GM19372 (cell line): Measurements from ENCODE around the gene SSMEM1.
"Not testable (repeated sequence)": the region's sequence is repeated elsewhere in the genome, so short reads cannot be mapped to it uniquely, and the experiment has no call there.

Experiments used
- ATAC-seq: cut with Tn5 transposase; IDR thresholded peaks from one replicate; pipeline ENCODE4 v1.9.1; 2021; ENCODE audit warnings: mild to moderate bottlenecking, low read depth, moderate library complexity; ENCODE audit not compliant: unreplicated experiment

The SSMEM1 gene, protein sequence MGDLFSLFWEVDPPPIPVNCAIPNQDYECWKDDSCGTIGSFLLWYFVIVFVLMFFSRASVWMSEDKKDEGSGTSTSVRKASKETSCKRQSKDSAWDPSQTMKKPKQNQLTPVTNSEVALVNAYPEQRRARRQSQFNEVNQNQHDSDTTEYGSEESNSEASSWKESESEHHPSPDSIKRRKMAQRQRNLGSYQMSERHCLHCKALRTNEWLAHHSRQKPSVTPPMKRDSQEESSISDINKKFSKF

GRCh38 chr7:130207642-130208041 lies at the start of gene SSMEM1:
Gene SSMEM1 (plus strand): TSS chr7:130207860. CDS start chr7:130207911, 51 bp downstream.
- no peak for ATAC-seq

DNA sequence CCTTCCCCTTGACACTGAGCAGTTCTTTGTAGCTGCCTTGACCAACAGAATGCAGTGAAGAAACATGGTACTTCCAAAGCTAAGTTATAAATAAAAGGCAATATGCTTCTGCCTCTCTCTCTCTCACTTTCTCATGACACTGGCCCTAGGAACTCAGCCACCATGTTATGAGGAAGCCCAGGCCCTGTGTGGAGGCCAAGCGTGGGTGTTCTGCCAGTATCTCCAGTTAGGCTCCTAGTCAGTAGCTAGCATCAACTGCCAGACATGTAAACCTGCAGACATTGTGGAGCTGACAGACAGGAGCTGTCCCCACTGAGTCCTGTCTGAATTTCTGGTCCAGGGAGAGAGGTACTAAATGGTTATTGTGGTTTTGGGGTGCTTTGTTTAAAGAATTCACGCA lies 47.6 kb upstream of the SSMEM1 start:
- ATAC-seq, result no peak

DNA sequence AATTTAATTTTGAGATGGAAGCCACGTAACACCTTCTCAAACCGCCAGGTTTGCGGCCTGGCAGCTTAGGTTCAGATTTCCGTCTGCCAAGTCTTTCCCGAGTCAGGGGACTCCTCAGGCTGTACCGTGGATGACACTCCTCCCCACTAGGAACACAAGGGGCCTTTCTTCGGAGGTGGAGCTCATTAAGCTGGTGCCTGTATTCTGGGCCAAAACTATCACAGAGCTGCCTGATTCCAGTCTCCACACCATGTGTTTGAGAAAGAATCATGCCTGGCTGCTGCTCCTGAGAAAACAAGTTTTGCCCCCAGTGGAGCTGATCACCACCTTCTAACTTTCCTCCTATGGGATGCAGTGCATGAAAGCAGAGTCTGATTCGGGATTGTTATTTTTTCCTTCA lies 47.2 kb upstream of the SSMEM1 start:
- no peak for ATAC-seq

GRCh38 chr7:130162196-130162595 lies 45.5 kb upstream of the SSMEM1 start:
- no peak for ATAC-seq

GRCh38 chr7:130174237-130174959 lies 33.3 kb upstream of the SSMEM1 start:
- no peak for ATAC-seq

DNA sequence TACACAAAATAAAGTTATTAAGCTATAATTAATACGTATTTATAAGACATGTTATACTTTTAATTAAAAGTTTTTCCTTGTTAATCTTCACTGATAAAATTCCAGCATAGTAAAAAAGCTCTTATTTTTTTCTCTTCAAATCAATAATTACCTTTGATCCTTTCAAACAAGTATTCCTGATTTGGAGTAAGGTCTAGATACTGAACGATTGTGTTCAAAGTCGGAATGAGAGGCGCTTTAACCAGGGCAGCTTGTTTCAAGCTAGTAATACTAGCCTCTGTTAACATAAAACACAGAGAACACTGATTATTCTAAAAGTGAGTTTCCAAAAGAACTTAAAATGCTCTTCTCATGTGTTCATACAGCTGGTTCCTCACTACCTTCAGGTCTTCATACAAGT lies 29.4 kb upstream of the SSMEM1 start:
- ATAC-seq, result no peak

- no peak for ATAC-seq
These were observed 28.0 kb upstream of the SSMEM1 start for GRCh38 chr7:130179631-130180030.

DNA sequence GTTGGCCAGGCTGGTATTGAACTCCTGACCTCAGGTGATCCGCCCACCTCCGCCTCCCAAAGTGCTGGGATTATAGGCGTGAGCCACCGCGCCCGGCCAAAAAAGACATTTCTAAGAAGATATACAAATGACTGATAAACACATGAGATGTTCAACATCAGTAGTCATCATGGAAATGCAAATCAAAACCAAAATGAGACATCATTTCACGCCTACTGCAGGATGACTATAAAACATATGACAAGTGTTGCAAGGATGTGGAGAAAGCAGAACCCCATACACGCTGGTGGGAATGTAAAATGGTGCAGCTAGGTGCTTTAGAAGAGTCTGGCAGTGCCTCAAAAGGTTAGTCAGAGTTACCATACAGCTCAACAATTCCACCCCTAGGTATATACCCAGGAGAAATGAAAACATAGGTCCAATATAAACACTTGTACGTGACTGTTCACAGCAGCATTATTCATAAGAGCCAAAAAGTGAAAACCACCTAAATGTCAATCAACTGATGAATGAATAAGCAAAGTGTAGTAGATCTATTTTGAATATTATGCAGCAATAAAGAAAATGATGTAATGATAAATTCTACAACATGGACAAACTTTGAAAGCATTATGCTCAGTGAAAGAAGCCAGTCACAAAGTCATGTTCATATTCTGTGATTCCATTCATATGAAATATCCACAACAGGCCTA lies 26.9 kb upstream of the SSMEM1 start:
- no peak for ATAC-seq

- ATAC-seq, result no peak
These were observed 26.4 kb upstream of the SSMEM1 start for GRCh38 chr7:130181263-130181605.

DNA sequence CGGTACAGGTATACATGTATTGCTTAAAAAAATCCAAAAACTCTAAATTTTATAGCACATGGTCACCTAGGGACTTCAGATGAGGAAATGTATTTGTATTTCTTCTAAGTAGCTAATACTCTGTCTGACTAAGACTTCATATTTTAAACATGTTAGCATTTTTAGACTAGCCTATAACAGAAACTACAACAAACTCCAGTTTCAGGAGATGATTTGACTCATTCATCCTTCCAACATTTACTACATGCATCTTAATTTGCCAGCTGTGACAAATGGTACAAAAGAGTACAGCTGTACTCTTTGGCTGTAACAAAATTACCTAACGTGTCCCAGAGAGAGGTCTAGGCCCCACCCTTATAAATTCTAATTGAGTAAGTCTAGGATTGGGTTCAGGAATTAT lies 24.7 kb upstream of the SSMEM1 start:
- no peak for ATAC-seq

- ATAC-seq, result not testable (repeated sequence)
These were observed 23.3 kb upstream of the SSMEM1 start for GRCh38 chr7:130184349-130184748.

DNA sequence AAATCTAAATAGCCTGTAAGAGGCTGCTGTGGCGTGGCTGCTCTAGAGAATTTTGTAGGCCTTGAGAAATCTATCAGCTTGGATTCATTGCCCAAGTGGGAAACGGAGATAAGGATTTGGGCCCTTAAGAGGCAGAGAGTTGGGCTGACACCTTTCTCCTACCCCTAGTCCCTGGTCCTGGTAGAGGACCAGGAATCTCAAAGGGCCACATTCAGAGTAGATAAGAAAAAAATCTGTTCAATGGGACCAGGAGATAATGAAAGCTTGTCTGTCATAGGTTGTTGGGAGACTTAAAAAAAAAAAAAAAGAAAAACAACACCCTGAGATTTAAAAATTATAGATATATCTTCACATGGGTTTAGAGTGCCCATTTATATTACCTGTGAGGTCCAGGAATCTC lies 20.3 kb upstream of the SSMEM1 start:
- no peak for ATAC-seq

- ATAC-seq, result no peak
These were observed 18.3 kb upstream of the SSMEM1 start for GRCh38 chr7:130189343-130189742.

DNA sequence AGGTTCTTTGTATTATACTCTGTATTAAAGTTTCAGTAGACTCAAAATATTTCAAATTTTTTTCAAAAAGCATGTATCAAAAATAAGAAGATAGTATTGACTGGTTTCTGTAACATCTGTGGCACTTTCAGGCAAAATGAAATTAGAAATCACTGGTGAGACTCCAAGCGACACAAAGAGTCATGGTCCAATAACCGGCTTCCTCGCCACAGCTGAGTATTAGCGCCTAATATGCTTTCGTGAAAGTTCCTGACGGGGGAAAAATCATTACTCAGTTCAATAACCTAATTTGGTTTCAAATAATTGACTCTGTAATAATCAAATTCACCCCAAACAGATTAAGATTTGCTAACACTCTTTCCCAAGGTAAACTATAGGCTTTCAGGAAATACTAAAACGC lies 15.9 kb upstream of the SSMEM1 start:
- ATAC-seq, result no peak

DNA sequence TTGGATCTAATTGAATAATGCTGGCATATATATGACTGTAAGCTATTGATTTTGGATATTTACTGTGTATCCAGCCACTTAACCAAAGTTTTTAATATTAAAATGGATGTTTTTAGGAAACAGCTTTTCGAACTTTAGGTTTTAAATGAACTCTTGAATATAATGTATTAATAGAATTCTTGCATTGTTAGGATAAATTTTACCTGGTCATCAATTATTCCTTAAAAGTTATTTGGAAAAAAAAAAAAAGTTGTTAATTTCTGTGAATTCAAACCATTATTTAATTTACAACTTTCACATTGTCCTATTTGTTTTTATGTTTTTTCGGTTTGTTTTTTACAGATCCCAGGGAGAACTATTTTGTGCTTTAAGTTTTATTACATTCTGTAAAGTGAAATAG lies 12.3 kb upstream of the SSMEM1 start:
- no peak for ATAC-seq

GRCh38 chr7:130196476-130196875 lies 11.2 kb upstream of the SSMEM1 start:
- ATAC-seq, result no peak

- ATAC-seq, result no peak
These were observed 10.6 kb upstream of the SSMEM1 start for GRCh38 chr7:130197094-130197493.

- ATAC-seq, result no peak
These were observed 5.9 kb upstream of the SSMEM1 start for GRCh38 chr7:130201796-130202195.

GRCh38 chr7:130205084-130205947 lies 2.3 kb upstream of the SSMEM1 start, which contains the start of gene TMEM209:
Gene TMEM209 (minus strand): TSS chr7:130205406. CDS start chr7:130205375, 31 bp downstream.
- peak; percentile 96 for ATAC-seq

DNA sequence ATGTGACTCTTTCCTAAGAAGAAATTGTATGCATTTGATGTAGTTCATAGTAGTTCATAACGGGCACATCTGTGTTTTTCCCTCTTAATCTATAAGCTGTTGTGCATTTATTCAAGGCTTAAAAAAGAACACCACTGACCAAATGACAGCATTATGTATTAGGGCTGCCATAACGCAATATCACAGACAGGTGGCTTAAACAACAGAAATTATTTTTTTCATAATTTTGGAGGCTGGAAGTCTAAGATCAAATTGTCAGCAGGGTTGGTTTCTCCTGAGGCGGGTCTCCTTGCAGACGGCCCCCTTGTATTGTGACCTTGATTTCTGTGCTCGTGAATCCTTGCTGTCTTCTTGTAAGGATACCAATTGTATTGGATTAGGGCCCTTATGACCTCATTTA lies 627 bp upstream of the SSMEM1 start:
- no peak for ATAC-seq

DNA sequence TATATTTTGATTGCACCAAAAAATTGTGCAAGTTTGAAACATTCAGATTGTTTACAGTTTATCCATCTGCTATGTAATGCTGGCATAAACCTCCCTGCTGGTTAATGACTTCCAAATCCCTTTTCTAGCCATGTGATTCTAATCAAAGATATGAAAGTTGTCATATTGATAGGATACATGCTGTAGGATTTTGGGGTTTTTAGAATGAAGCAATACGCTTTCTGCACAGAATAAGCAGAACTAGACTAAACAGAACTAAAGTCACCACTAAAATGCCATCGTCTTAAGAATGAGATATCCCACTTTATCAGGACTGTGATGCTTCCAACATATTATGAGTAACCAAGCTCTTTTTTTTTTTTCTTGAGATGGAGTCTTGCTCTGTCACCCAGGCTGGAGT lies 856 bp downstream of the SSMEM1 start:
- no peak for ATAC-seq
